Astrocyte (in vitro differentiated cells and primary cell): ENCODE measurements around the gene DOCK6.

Experiments used
- EZH2 ChIP-seq: IDR thresholded peaks from 2 replicates; pipeline ENCODE4 v1.6.1; 2012; ENCODE audit warnings: mild to moderate bottlenecking, low read length, inconsistent platforms; ENCODE audit not compliant: insufficient read depth
- TF ChIP-seq, protein P1 (sequence below): IDR thresholded peaks from 2 replicates; pipeline ENCODE4 v1.5.1; 2011; ENCODE audit warnings: low read depth, mild to moderate bottlenecking, inconsistent platforms, low read length, moderate library complexity; ENCODE audit not compliant: insufficient read depth

DNA sequence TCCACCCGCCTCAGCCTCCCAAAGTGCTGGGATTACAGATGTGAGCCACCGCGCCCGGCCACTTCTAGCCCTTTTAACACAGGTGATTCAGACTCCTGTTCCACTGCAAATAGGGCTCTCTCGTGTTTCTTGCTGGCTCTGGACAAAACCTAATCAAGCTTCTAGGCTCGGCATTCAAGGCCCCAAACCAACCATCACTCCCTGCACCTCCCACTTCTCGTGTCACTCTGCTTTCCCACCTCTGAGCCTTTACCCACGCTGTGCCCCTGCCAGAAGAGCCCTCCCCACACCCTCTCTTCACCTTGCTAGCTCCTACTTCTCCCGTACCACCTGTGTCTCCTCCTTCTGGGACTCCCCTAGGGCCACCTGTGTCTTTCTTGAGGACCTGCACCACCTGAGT, 84.7 kb downstream of the DOCK6 start:
- TF ChIP-seq, protein P1, sequence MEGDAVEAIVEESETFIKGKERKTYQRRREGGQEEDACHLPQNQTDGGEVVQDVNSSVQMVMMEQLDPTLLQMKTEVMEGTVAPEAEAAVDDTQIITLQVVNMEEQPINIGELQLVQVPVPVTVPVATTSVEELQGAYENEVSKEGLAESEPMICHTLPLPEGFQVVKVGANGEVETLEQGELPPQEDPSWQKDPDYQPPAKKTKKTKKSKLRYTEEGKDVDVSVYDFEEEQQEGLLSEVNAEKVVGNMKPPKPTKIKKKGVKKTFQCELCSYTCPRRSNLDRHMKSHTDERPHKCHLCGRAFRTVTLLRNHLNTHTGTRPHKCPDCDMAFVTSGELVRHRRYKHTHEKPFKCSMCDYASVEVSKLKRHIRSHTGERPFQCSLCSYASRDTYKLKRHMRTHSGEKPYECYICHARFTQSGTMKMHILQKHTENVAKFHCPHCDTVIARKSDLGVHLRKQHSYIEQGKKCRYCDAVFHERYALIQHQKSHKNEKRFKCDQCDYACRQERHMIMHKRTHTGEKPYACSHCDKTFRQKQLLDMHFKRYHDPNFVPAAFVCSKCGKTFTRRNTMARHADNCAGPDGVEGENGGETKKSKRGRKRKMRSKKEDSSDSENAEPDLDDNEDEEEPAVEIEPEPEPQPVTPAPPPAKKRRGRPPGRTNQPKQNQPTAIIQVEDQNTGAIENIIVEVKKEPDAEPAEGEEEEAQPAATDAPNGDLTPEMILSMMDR, result no peak
- TF ChIP-seq EZH2, result no peak
